ENCODE results near the gene IPO9.

IPO9 gene

GRCh38 chr1:201786824-201787223 lies 42.1 kb upstream of the IPO9 start:
- no peak overlapping the region for H3K9ac ChIP-seq
- peaks cover 4% of the 10 kb centered on the region; the same call in 1 of the 2 replicates for H3K36me3 ChIP-seq (ENCODE audit: insufficient read depth)
- TF ChIP-seq CTCF (conservative IDR thresholded peaks at IDR 0.05; ENCODE audit: low read depth, low read length), result no peak
- H3K4me2 ChIP-seq, result no peak overlapping the region
- no peak overlapping the region for H3K27ac ChIP-seq
- no peaks in the 10 kb centered on the region for H3K79me2 ChIP-seq (ENCODE audit: insufficient read depth, low read depth)
- H3K4me1 ChIP-seq (ENCODE audit: low read depth, poor library complexity, severe bottlenecking), result peaks cover 9% of the 10 kb centered on the region
- H2AFZ ChIP-seq (ENCODE audit: low read depth), result no peak overlapping the region
- H3K4me3 ChIP-seq (IDR thresholded peaks at IDR 0.05; ENCODE audit: insufficient read depth, low read depth, low read length), result no peak overlapping the region
- no peaks in the 10 kb centered on the region for H4K20me1 ChIP-seq (ENCODE audit: insufficient read depth)
- H3K27me3 ChIP-seq (ENCODE audit: insufficient read depth, low read depth), result no peaks in the 10 kb centered on the region

- Histone ChIP-seq H3K79me2 (ENCODE audit: insufficient read depth, low read depth) (no peaks in the 10 kb centered on the region), H3K27me3 (ENCODE audit: insufficient read depth, low read depth) (no peaks in the 10 kb centered on the region), H3K27ac (no peak overlapping the region), H3K4me1 (ENCODE audit: low read depth, poor library complexity, severe bottlenecking) (peaks cover 24% of the 10 kb centered on the region), H3K4me3 (IDR thresholded peaks at IDR 0.05; ENCODE audit: insufficient read depth, low read depth, low read length) (no peak overlapping the region), H2AFZ (ENCODE audit: low read depth) (no peak overlapping the region), H3K36me3 (ENCODE audit: insufficient read depth) (peaks cover under 1% of the 10 kb centered on the region; the same call in 1 of the 2 replicates), H3K9ac (no peak overlapping the region), H3K4me2 (no peak overlapping the region), H4K20me1 (ENCODE audit: insufficient read depth) (no peaks in the 10 kb centered on the region)
- no peak for TF ChIP-seq CTCF (conservative IDR thresholded peaks at IDR 0.05; ENCODE audit: low read depth, low read length)
Observed at GRCh38 chr1:201788296-201788695, 40.7 kb upstream of the IPO9 start.

GRCh38 chr1:201789245-201789644 lies 39.7 kb upstream of the IPO9 start:
- H4K20me1 ChIP-seq (ENCODE audit: insufficient read depth), result no peaks in the 10 kb centered on the region
- no peak overlapping the region for H3K9ac ChIP-seq
- TF ChIP-seq CTCF (conservative IDR thresholded peaks at IDR 0.05; ENCODE audit: low read depth, low read length), result no peak
- no peak overlapping the region for H3K4me2 ChIP-seq
- no peaks in the 10 kb centered on the region for H3K79me2 ChIP-seq (ENCODE audit: insufficient read depth, low read depth)
- H3K27me3 ChIP-seq (ENCODE audit: insufficient read depth, low read depth), result no peaks in the 10 kb centered on the region
- H2AFZ ChIP-seq (ENCODE audit: low read depth), result no peak overlapping the region
- peaks cover 27% of the 10 kb centered on the region for H3K4me1 ChIP-seq (ENCODE audit: low read depth, poor library complexity, severe bottlenecking)
- H3K4me3 ChIP-seq (IDR thresholded peaks at IDR 0.05; ENCODE audit: insufficient read depth, low read depth, low read length), result no peak overlapping the region
- H3K36me3 ChIP-seq (ENCODE audit: insufficient read depth), result no peaks in the 10 kb centered on the region
- no peak overlapping the region for H3K27ac ChIP-seq

GRCh38 chr1:201790261-201790660 lies 38.7 kb upstream of the IPO9 start:
- Histone ChIP-seq H4K20me1 (ENCODE audit: insufficient read depth) (no peaks in the 10 kb centered on the region), H3K27ac (no peak overlapping the region), H3K27me3 (ENCODE audit: insufficient read depth, low read depth) (no peaks in the 10 kb centered on the region), H3K4me2 (no peak overlapping the region), H3K9ac (no peak overlapping the region), H2AFZ (ENCODE audit: low read depth) (no peak overlapping the region), H3K4me3 (IDR thresholded peaks at IDR 0.05; ENCODE audit: insufficient read depth, low read depth, low read length) (no peak overlapping the region), H3K36me3 (ENCODE audit: insufficient read depth) (no peaks in the 10 kb centered on the region), H3K79me2 (ENCODE audit: insufficient read depth, low read depth) (no peaks in the 10 kb centered on the region), H3K4me1 (ENCODE audit: low read depth, poor library complexity, severe bottlenecking) (peaks cover 27% of the 10 kb centered on the region)
- TF ChIP-seq CTCF (conservative IDR thresholded peaks at IDR 0.05; ENCODE audit: low read depth, low read length), result no peak

Measured in KMS-11 (cell line).